ENCODE results near the gene RUNX2.

Gene RUNX2

DNA sequence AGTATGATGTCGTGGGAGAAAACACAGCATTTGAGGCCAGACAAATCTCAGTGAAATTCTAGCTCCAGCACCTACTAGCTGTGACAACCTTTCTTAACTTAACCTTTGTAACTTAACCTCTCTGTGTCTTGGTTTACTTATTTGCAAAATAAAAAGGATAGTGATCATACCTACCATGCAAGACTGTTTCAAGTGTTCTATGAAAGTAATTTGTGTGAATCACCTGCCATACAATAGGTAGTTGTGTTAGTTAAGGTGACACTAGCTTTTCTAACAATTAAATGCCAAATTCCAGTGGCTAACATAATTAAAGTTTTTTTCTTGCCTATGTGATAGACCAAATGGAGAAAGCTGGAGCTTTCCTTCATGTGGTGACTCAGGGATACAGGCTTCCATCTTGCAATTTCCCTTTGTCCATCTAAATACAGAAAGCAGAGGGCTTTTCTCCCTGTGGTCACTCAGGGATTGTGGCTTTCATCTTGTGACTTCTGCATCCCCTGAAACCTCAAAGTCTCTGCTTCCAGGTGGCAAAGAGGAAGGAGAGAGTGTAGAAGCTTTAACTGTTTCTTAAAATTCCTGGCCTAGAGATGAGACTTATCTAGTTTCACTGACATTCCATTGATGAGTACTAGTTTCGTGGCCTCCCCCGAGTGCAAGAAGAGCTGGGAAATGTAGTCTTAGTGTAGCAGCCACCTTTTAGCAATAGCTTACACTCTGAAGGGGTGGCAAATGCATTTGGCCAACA, 376.1 kb downstream of the RUNX2 start:
- no peak for DNase-seq (ENCODE audit: low spot score)
- TF ChIP-seq CTCF (IDR thresholded peaks at IDR 0.05; ENCODE audit: extremely low read depth, missing control alignments) = no peak

- no peak for TF ChIP-seq CTCF (IDR thresholded peaks at IDR 0.05; ENCODE audit: extremely low read depth, missing control alignments)
- DNase-seq (ENCODE audit: low spot score) = no peak
These were observed 377.2 kb downstream of the RUNX2 start for GRCh38 chr6:45705137-45705855.

DNA sequence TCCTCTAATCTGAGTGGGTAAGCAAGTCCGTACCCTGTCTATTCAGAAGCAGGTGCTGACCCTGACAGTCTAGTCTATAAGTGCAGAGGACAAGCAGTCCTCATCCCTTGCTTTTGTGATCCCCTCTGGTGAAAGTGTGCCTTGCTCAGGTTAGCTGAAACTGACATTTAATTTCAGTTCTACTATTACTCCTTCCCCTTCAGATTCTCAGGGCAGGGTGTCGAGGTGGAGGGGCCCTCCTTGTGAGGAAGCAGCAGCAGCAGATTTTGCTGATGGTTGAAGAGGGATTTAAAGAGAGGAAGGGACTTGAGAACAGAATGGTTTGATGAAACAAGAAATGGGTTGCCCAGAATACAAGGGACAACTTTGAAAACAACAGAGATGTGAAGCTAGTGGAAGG, 378.2 kb downstream of the RUNX2 start:
- DNase-seq (ENCODE audit: low spot score) = no peak
- TF ChIP-seq CTCF (IDR thresholded peaks at IDR 0.05; ENCODE audit: extremely low read depth, missing control alignments) = no peak

GRCh38 chr6:45707176-45707575, 379.0 kb downstream of the RUNX2 start:
- no peak for DNase-seq (ENCODE audit: low spot score)
- TF ChIP-seq CTCF (IDR thresholded peaks at IDR 0.05; ENCODE audit: extremely low read depth, missing control alignments) = no peak

DNA sequence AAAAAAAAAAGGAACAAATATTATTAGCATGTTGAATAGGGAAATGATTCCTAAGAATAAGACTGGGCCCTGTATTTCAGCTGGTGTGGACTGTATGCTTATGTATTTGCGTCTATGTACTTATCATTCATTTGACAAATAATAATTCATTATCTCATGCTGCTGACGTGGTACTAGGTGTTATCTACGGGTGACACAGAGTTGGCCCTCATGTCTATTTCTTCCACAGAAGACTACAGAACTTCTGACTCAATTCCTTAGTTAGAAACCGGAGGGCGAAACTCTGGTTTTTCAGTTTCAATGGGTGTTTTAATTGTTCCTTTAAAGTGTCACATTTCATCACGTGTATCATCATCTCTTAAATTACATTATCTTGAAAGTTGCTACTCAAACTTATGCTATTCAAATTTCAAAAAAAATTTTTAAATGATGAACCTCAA, 381.7 kb downstream of the RUNX2 start:
- no peak for TF ChIP-seq CTCF (IDR thresholded peaks at IDR 0.05; ENCODE audit: extremely low read depth, missing control alignments)
- peak; percentile 54 for DNase-seq (ENCODE audit: low spot score)

- peak; percentile 55 for DNase-seq (ENCODE audit: low spot score)
- TF ChIP-seq CTCF (IDR thresholded peaks at IDR 0.05; ENCODE audit: extremely low read depth, missing control alignments) = no peak
These were observed 382.2 kb downstream of the RUNX2 start for GRCh38 chr6:45710304-45710821.

DNA sequence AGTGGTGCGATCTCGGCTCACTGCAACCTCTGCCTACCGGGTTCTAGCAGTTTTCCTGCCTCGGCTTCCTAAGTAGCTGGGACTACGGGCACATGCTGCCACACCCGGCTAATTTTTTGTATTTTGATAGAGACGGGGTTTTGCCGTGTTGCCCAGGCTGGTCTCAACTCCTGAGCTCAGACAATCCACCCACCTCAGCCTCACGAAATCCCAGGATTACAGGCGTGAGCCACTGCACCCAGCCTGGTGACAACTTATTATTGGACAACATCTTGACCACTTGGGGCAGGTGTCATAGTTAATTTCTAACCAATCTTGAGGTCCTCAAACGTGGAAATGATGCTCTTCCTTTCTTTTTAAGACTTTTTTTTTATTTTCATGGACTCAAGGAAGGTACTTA, 383.9 kb downstream of the RUNX2 start:
- no peak for TF ChIP-seq CTCF (IDR thresholded peaks at IDR 0.05; ENCODE audit: extremely low read depth, missing control alignments)
- DNase-seq (ENCODE audit: low spot score) = no peak
